Astrocyte of the spinal cord (primary cell): ENCODE measurements around the gene BIRC3.
"Not testable (repeated sequence)": the region's sequence is repeated elsewhere in the genome, so short reads cannot be mapped to it uniquely, and the experiment has no call there.

ENCODE experiments used
- DNase-seq: peaks from one replicate; pipeline ENCODE4 v3.0.0; 2011; ENCODE audit warnings: low read depth, low spot score
- H3K4me3 ChIP-seq: 2 replicates; pipeline ENCODE4 v1.5.1; 2011; ENCODE audit warnings: low read depth, mild to moderate bottlenecking, low read length, moderate library complexity
- CTCF ChIP-seq: IDR thresholded peaks from 2 replicates; pipeline ENCODE4 v1.5.1; 2012; ENCODE audit warnings: low read depth, mild to moderate bottlenecking, low read length, inconsistent platforms
- in situ Hi-C: cut with HindIII; loops from 2 replicates; pipeline ENCODE4 v1.10.0; 2017; ENCODE audit warnings: low sequenced_read_pairs

BIRC3 gene

GRCh38 chr11:102293873-102294601, 23.2 kb upstream of the BIRC3 start:
- H3K4me3 ChIP-seq, result no peak overlapping the region
- in situ Hi-C loops, result no loop called here
- peak; percentile 77 for TF ChIP-seq CTCF
- DNase-seq, result peak; percentile 55

- H3K4me3 ChIP-seq, result no peak overlapping the region
- DNase-seq, result no peak
- no peak for TF ChIP-seq CTCF
- in situ Hi-C loops, result no loop called here
Measured at GRCh38 chr11:102295045-102295444, 22.2 kb upstream of the BIRC3 start.

DNA sequence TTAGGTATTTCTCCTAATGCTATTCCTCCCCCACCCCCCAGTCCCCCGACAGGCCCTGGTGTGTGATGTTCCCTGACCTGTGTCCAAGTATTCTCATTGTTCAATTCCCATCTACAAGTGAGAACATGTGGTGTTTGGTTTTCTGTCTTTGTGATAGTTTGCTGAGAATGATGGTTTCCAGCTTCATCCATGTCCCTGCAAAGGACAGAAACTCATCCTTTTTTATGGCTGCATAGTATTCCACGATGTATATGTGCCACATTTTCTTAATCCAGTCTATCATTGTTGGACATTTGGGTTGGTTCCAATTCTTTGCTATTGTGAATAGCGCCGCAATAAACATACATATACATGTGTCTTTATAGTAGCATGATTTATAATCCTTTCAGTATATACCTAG, 20.5 kb upstream of the BIRC3 start:
- H3K4me3 ChIP-seq, DNase-seq, in situ Hi-C loops: not testable (repeated sequence)

GRCh38 chr11:102300837-102301236, 16.4 kb upstream of the BIRC3 start:
- H3K4me3 ChIP-seq, DNase-seq, in situ Hi-C loops: not testable (repeated sequence)

GRCh38 chr11:102302241-102302640, 15.0 kb upstream of the BIRC3 start:
- peak; percentile 37 for DNase-seq
- TF ChIP-seq CTCF, result no peak
- H3K4me3 ChIP-seq, result no peak overlapping the region
- in situ Hi-C loops, result no loop called here

GRCh38 chr11:102304686-102305085, 12.6 kb upstream of the BIRC3 start:
- in situ Hi-C loops, result no loop called here
- H3K4me3 ChIP-seq, result no peak overlapping the region
- TF ChIP-seq CTCF, result no peak
- DNase-seq, result no peak

- in situ Hi-C loops, result no loop called here
- TF ChIP-seq CTCF, result no peak
- DNase-seq, result no peak
Measured at GRCh38 chr11:102305352-102306047, 11.8 kb upstream of the BIRC3 start.

More at GRCh38 chr11:102305352-102306047, 11.8 kb upstream of the BIRC3 start:
- no peak overlapping the region for H3K4me3 ChIP-seq
